T-helper 17 cell (primary cell): Measurements from ENCODE around the gene C13orf46. TPM values are rescaled to one million over a fixed set of nuclear protein-coding genes. Genes with fewer than 3 reads are reported as not detected.

Experiments used
- ATAC-seq: fragments of 150-1000 bp; cut with Tn5 transposase; 2 replicates; pipeline ENCODE4 v1.10.0; 2021; ENCODE audit warnings: mild to moderate bottlenecking, moderate library complexity
- DNase-seq, 3 donors: peaks; one replicate each; pipeline versions ENCODE4 v3.0.0 to v3.0.0-alpha.2; 2020 to 2021
- H3K9me3 ChIP-seq: one replicate; pipeline ENCODE4 v1.7.0; 2013; ENCODE audit warnings: low read length, mild to moderate bottlenecking; ENCODE audit not compliant: control insufficient read depth, poor library complexity, severe bottlenecking
- H3K27ac Mint-ChIP-seq: one replicate; pipeline ENCODE4 v1.8.0; 2022; ENCODE audit warnings: mild to moderate bottlenecking, moderate library complexity, mixed read lengths
- H3K27me3 Mint-ChIP-seq: one replicate; pipeline ENCODE4 v1.8.0; 2022; ENCODE audit warnings: mixed read lengths
- H3K36me3 Mint-ChIP-seq: one replicate; pipeline ENCODE4 v1.8.0; 2022; ENCODE audit warnings: low read depth, mixed read lengths
- H3K4me1 Mint-ChIP-seq: one replicate; pipeline ENCODE4 v1.8.0; 2022; ENCODE audit warnings: mild to moderate bottlenecking, mixed read lengths
- H3K4me3 Mint-ChIP-seq: one replicate; pipeline ENCODE4 v1.8.0; 2022; ENCODE audit warnings: mild to moderate bottlenecking, moderate library complexity, mixed read lengths
- total RNA-seq, 4 donors: library from RNA in 2 of 4; stranded (reverse) in 2 of 4; gene quantifications; one replicate each; pipeline ENCODE4 v1.2.3 and lab custom pipeline; 2022 to 2026

C13orf46 gene
- total RNA-seq, 2 donors from 2014 or later: 18.6 to 22.6 TPM

- Mint-ChIP-seq H3K27me3 (peaks cover 5% of the 10 kb centered on the region), H3K4me3 (no peak overlapping the region), H3K4me1 (peaks cover 19% of the 10 kb centered on the region), H3K27ac (no peak overlapping the region), H3K36me3 (no peaks in the 10 kb centered on the region)
- no peaks in the 10 kb centered on the region for H3K9me3 ChIP-seq
- ATAC-seq: peak; percentile 58
- DNase-seq: no peak
These were observed 69.5 kb downstream of the C13orf46 start for GRCh38 chr13:113904411-113904810.

DNA sequence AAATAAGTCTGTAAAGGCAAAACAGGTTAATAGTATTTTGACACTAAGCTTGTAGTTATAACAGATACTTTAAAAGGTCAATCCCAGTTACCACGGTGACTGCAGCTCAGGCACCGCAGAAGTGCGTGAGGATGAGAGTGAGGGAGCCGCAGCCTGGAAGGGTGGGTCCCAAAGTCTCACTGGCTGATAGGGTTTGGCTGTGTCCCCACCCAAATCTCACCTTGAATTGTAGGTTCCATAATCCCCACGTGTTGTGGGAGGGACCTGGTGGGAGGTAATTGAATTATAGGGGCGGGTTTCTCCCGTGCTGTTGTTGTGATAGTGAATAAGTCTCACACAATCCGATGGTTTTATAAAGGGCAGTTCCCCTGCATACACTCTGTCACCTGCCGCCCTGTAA lies 70.0 kb downstream of the C13orf46 start:
- no peak overlapping the region for H3K4me3 Mint-ChIP-seq
- no peak for DNase-seq
- ATAC-seq: no peak
- peaks cover 15% of the 10 kb centered on the region for H3K4me1 Mint-ChIP-seq
- H3K27me3 Mint-ChIP-seq: peaks cover 5% of the 10 kb centered on the region
- H3K27ac Mint-ChIP-seq: no peak overlapping the region
- no peaks in the 10 kb centered on the region for H3K36me3 Mint-ChIP-seq
- H3K9me3 ChIP-seq: no peaks in the 10 kb centered on the region

Other genes starting within 250 kb of the C13orf46 start
- gene TMEM255B, start 214.8 kb downstream of the C13orf46 start, total RNA-seq: 1 to 10 TPM in 1 of 2 donors, under 1 TPM in 1; 0.86 to 1.4 TPM
- 1 to 10 TPM; 2.2 to 3.8 TPM for gene GAS6, start 110.0 kb downstream of the C13orf46 start, total RNA-seq
- 100 to 1,000 TPM; 204 to 215 TPM for gene RASA3, start 158.5 kb upstream of the C13orf46 start, total RNA-seq
- not detected for gene CFAP97D2, start 205.2 kb upstream of the C13orf46 start, total RNA-seq